Muscle of arm (tissue), 12 donors: Measurements from ENCODE around the gene RS1. TPM values are rescaled to one million over a fixed set of nuclear protein-coding genes. Genes with fewer than 3 reads are reported as not detected.

Experiments
- DNase-seq: peaks from one replicate; pipeline ENCODE4 v3.0.0-alpha.2; 2013
- polyA plus RNA-seq, 12 donors: library from polyadenylated mRNA; unstranded; fragments of 120-200 nt; gene quantifications; one replicate each; pipeline ENCODE4 v1.2.1, GENCODE V29; 2013; ENCODE audit not compliant: insufficient read length in 12 of 12

The RS1 gene
- polyA plus RNA-seq, 12 donors, result 0.07 to 0.10 (median 0.07) TPM; not detected in 8

GRCh38 chrX:18598413-18598812, 73.5 kb downstream of the RS1 start:
- DNase-seq, result no peak

- DNase-seq, result no peak
Observed at GRCh38 chrX:18596096-18596495, 75.8 kb downstream of the RS1 start.

- no peak for DNase-seq
Observed at GRCh38 chrX:18594079-18594478, 77.8 kb downstream of the RS1 start.

DNA sequence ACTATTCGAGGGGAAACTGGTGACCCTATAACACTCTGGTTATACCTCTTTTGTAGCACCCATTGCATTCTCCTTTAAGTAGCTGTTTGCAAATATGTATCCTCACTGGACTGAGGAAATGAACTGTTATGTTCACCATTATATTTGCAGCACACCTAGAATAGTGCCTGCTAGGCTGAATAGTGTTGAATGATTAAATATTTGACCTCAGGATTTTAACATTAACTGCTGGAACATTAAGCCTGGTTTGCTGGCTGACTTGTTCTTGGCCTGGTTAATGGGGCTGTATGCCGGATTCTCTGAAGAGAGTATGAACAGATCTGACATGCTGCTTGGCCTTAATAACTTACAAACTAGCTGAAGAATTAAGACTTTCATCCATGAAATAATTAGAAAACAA, 80.1 kb downstream of the RS1 start:
- no peak for DNase-seq

Other genes starting within 250 kb of the RS1 start
- gene CDKL5, start 246.5 kb downstream of the RS1 start, polyA plus RNA-seq, result 10 to 100 TPM in 1 of 12 donors, 1 to 10 TPM in 10, not detected in 1; 4.4 to 17.2 (median 6.5) TPM
- gene PPEF1, start 35.5 kb upstream of the RS1 start, polyA plus RNA-seq, result 1 to 10 TPM in 3 of 12 donors, under 1 TPM in 7, not detected in 2; 0.34 to 1.4 (median 0.68) TPM